GM12878 (cell line): ENCODE data around the gene ACADS. TPM values are rescaled to one million over a fixed set of nuclear protein-coding genes. Genes with fewer than 3 reads are reported as not detected.

Experiments used
- ATAC-seq: fragments of 200-7000 bp; cut with Tn5 transposase; 3 replicates; pipeline ENCODE4 v1.9.1; 2020; ENCODE audit warnings: mild to moderate bottlenecking, moderate library complexity
- BruUV-seq: library from RNA; stranded (reverse); fragments of 400-500 nt; replicated peaks from 2 replicates; lab custom pipeline; 2021; lab: Mats Ljungman, UMichigan
- CTCF ChIA-PET: fragments of 300-600 bp; sonication (Branson Sonifier 250); formaldehyde crosslinking; extraction: SDS; loops from one replicate; lab custom pipeline; 2021; ENCODE audit warnings: inconsistent platforms; lab: Yijun Ruan, JAX
- POLR2A ChIA-PET: fragments of 350-600 bp; formaldehyde crosslinking; extraction: SDS; loops from one replicate; lab custom pipeline; 2021; ENCODE audit warnings: inconsistent platforms; lab: Charles Lee
- RAD21 ChIA-PET: fragments of 300-600 bp; sonication (Branson Sonifier 250); formaldehyde crosslinking; loops from one replicate; lab custom pipeline; 2023; ENCODE audit warnings: antibody characterized with exemption; ENCODE audit not compliant: unreplicated experiment; lab: Charles Lee
- SMC1A ChIA-PET: fragments of 300-600 bp; sonication (Branson Sonifier 250); formaldehyde crosslinking; loops from one replicate; lab custom pipeline; 2023; ENCODE audit not compliant: unreplicated experiment, uncharacterized antibody; lab: Charles Lee
- DNase-seq: peaks from one replicate; pipeline ENCODE4 v3.0.0-alpha.2; 2011; ENCODE audit warnings: low read depth, low spot score
- FAIRE-seq: peaks from 3 replicates; lab custom pipeline; 2011; peaks lifted over from hg19 to GRCh38; lab: Jason Lieb, UNC
- H2AFZ ChIP-seq: 2 replicates; pipeline ENCODE4 v1.6.0; 2011; ENCODE audit warnings: low read depth, low read length, control low read depth; ENCODE audit not compliant: control insufficient read depth
- H3K27ac ChIP-seq: 2 replicates; pipeline ENCODE4 v1.5.1; 2011; ENCODE audit warnings: control low read depth; ENCODE audit not compliant: control insufficient read depth, insufficient read depth
- H3K27me3 ChIP-seq, 2 experiments: replicated peaks in 1 of 2; 2 replicates each; pipeline versions ENCODE4 v1.6.0 to v1.6.1; 2011; ENCODE audit warnings: low read length in 1 of 2; ENCODE audit not compliant: control insufficient read depth in 2 of 2, insufficient read depth in 2 of 2
- H3K36me3 ChIP-seq, 2 experiments: 2 replicates each; pipeline ENCODE4 v1.5.1; 2011; ENCODE audit warnings: low read length in 1 of 2; ENCODE audit not compliant: control insufficient read depth in 2 of 2, insufficient read depth in 2 of 2
- H3K4me1 ChIP-seq: 2 replicates; pipeline ENCODE4 v1.6.1; 2011; ENCODE audit warnings: mild to moderate bottlenecking, low read length, moderate library complexity, mixed read lengths; ENCODE audit not compliant: control insufficient read depth, insufficient read depth
- H3K4me2 ChIP-seq: 2 replicates; pipeline ENCODE4 v1.6.0; 2011; ENCODE audit warnings: control low read depth; ENCODE audit not compliant: control insufficient read depth, insufficient read depth
- H3K4me3 ChIP-seq: fragments of 200-600 bp; sonication (generic); 2 replicates; pipeline ENCODE4 v1.5.1; 2016
- H3K79me2 ChIP-seq: 2 replicates; pipeline ENCODE4 v1.6.0; 2011; ENCODE audit warnings: low read length; ENCODE audit not compliant: control insufficient read depth, insufficient read depth
- H3K9ac ChIP-seq: 2 replicates; pipeline ENCODE4 v1.8.0; 2011; ENCODE audit warnings: low read length, control low read depth, mixed read lengths; ENCODE audit not compliant: control insufficient read depth, insufficient read depth
- H3K9me3 ChIP-seq: replicated peaks from 3 replicates; pipeline ENCODE4 v1.5.1; 2011; ENCODE audit warnings: mild to moderate bottlenecking, low read length; ENCODE audit not compliant: control insufficient read depth, insufficient read depth
- H4K20me1 ChIP-seq: 2 replicates; pipeline ENCODE4 v1.6.0; 2011; ENCODE audit not compliant: control insufficient read depth, insufficient read depth
- CHD1 ChIP-seq: IDR thresholded peaks from 2 replicates; pipeline ENCODE4 v1.6.1; 2012; ENCODE audit warnings: low read depth, low read length, improper control_type of control experiment
- DPF2 ChIP-seq: fragments of 450-650 bp; IDR thresholded peaks from 2 replicates; pipeline ENCODE4 v1.6.1; 2017; ENCODE audit warnings: mild to moderate bottlenecking
- ETV6 ChIP-seq, 2 experiments: fragments of 450-650 bp in 1 of 2; IDR thresholded peaks in 1 of 2; conservative IDR thresholded peaks in 1 of 2; 2 replicates each; pipeline ENCODE4 v1.6.1; 2014; ENCODE audit warnings: antibody characterized with exemption in 1 of 2, borderline replicate concordance in 1 of 2, low read depth in 1 of 2, mild to moderate bottlenecking in 1 of 2, moderate library complexity in 1 of 2
- MTA2 ChIP-seq: fragments of 450-650 bp; IDR thresholded peaks from 2 replicates; pipeline ENCODE4 v1.6.1; 2016; ENCODE audit warnings: low read depth, mild to moderate bottlenecking, moderate library complexity
- POLR2AphosphoS2 ChIP-seq: IDR thresholded peaks from 2 replicates; pipeline ENCODE4 v1.6.1; 2011; ENCODE audit warnings: low read depth, mild to moderate bottlenecking, low read length, improper control_type of control experiment, moderate library complexity
- RAD51 ChIP-seq: fragments of 450-650 bp; IDR thresholded peaks from 2 replicates; pipeline ENCODE4 v1.6.1; 2016; ENCODE audit warnings: moderate library complexity, mild to moderate bottlenecking, inconsistent platforms
- RELB ChIP-seq: fragments of 450-650 bp; IDR thresholded peaks from 2 replicates; pipeline ENCODE4 v1.6.1; 2017; ENCODE audit warnings: low read depth, mild to moderate bottlenecking, moderate library complexity
- TCF7 ChIP-seq: IDR thresholded peaks from 2 replicates; pipeline ENCODE4 v1.6.1; 2014; ENCODE audit warnings: antibody characterized with exemption, borderline replicate concordance
- ZBED1 ChIP-seq: IDR thresholded peaks from 2 replicates; pipeline ENCODE4 v1.6.1; 2016; ENCODE audit warnings: borderline replicate concordance
- WGBS: methylation state at CpG from one replicate; pipeline ENCODE4 v1.1.6; 2016; ENCODE audit warnings: low lambda C conversion rate; ENCODE audit not compliant: insufficient replicate concordance, insufficient coverage; ENCODE audit errors: missing lambda C conversion rate; 5-methylcytosine and 5-hydroxymethylcytosine counted together
- in situ Hi-C: fragments of 300-500 bp; cut with MboI; formaldehyde crosslinking; loops from 9 replicates; pipeline ENCODE4 v1.14.3; 2018; ENCODE audit warnings: mixed read lengths
- intact Hi-C: fragments of 100-400 bp; cut with micrococcal nuclease; formaldehyde crosslinking; loops from one replicate; pipeline ENCODE4 v1.14.2; 2022; ENCODE audit not compliant: unreplicated experiment
- polyA plus RNA-seq, 11 experiments: library from polyadenylated mRNA; depleted of rRNA in 4 of 11; unstranded in 6 of 11; stranded (reverse) in 5 of 11; fragments of >200 nt; fragmentation: Nextera tagmentation in 4 of 11; fragmentation: Illumina TruSeq in 1 of 11; extraction: Ambion mirVana in 4 of 11; extraction: Trizol in 1 of 11; gene quantifications; 1 replicate in 1 of 11; 2 replicates in 10 of 11; pipeline versions ENCODE4 v1.2.1 to v1.2.3, GENCODE V29; 2011 to 2016; ENCODE audit warnings: inconsistent platforms in 2 of 11, missing spikeins in 2 of 11, low read depth in 1 of 11
- total RNA-seq, 4 experiments: library from RNA; depleted of rRNA in 3 of 4; stranded (reverse); fragments of >200 nt in 3 of 4; fragmentation: Illumina TruSeq in 1 of 4; extraction: Trizol in 1 of 4; gene quantifications; 2 replicates each; pipeline versions ENCODE4 v1.2.1 to v1.2.3, GENCODE V29; 2013 to 2021
- TF ChIP-seq, protein P1 (sequence below): IDR thresholded peaks from 2 replicates; pipeline ENCODE4 v1.6.1; 2012; ENCODE audit warnings: mild to moderate bottlenecking, low read depth, low read length
- TF ChIP-seq, protein P2 (sequence below): fragments of 450-650 bp; IDR thresholded peaks from 2 replicates; pipeline ENCODE4 v1.6.1; 2016; ENCODE audit warnings: mild to moderate bottlenecking
- TF ChIP-seq, protein P3 (sequence below): fragments of 450-650 bp; IDR thresholded peaks from 2 replicates; pipeline ENCODE4 v1.6.1; 2017; ENCODE audit warnings: mild to moderate bottlenecking

The ACADS gene
- total and polyA plus RNA-seq, 10 of the 15 experiments (the other 5 are each of a cell fraction or from before 2014, with no cell fraction given), result 0.05 to 18.1 (median 10.2) TPM

DNA sequence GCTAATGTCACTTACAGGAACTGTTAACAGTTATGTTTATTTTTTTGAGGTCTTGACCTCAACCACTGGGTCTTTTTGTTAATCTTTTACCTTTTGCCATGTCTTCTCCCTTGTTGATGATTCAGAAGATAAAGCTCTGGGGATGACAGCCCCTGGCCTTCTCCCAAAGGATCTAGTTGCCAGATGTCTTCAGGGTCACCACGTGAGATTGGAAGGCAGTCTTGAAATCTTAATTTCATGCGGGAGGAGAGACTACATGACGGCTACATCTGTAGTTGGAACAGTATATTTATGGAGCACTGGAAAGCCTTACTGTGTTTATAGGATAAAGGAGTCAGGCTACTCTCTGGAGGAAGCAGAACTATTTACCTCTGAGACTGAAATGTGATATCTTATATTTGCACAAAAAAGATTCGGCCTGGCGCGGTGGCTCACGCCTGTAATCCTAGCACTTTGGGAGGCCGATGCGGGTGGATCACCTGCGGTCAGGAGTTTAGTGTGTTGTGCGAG, 33.0 kb upstream of the ACADS start:
- Histone ChIP-seq H3K9me3 (no peaks in the 10 kb centered on the region), H3K9ac (no peak overlapping the region), H3K27ac (no peak overlapping the region), H3K27me3 (no peaks in the 10 kb centered on the region), H3K36me3 (peaks cover 20 to 36% of the 10 kb centered on the region in 2 experiments), H4K20me1 (no peaks in the 10 kb centered on the region; the same call in 1 of the 2 replicates), H3K4me3 (no peak overlapping the region), H3K4me2 (peak overlapping the region; percentile 28), H3K4me1 (peaks cover 4% of the 10 kb centered on the region; the same call in 1 of the 2 replicates), H3K79me2 (peaks cover 63% of the 10 kb centered on the region), H2AFZ (no peak overlapping the region)
- in situ Hi-C loops (no loop called here), intact Hi-C loops (no loop called here)
- no peak for TF ChIP-seq MTA2
- TF ChIP-seq RAD51, result no peak
- no peak for TF ChIP-seq TCF7
- TF ChIP-seq, protein P1, sequence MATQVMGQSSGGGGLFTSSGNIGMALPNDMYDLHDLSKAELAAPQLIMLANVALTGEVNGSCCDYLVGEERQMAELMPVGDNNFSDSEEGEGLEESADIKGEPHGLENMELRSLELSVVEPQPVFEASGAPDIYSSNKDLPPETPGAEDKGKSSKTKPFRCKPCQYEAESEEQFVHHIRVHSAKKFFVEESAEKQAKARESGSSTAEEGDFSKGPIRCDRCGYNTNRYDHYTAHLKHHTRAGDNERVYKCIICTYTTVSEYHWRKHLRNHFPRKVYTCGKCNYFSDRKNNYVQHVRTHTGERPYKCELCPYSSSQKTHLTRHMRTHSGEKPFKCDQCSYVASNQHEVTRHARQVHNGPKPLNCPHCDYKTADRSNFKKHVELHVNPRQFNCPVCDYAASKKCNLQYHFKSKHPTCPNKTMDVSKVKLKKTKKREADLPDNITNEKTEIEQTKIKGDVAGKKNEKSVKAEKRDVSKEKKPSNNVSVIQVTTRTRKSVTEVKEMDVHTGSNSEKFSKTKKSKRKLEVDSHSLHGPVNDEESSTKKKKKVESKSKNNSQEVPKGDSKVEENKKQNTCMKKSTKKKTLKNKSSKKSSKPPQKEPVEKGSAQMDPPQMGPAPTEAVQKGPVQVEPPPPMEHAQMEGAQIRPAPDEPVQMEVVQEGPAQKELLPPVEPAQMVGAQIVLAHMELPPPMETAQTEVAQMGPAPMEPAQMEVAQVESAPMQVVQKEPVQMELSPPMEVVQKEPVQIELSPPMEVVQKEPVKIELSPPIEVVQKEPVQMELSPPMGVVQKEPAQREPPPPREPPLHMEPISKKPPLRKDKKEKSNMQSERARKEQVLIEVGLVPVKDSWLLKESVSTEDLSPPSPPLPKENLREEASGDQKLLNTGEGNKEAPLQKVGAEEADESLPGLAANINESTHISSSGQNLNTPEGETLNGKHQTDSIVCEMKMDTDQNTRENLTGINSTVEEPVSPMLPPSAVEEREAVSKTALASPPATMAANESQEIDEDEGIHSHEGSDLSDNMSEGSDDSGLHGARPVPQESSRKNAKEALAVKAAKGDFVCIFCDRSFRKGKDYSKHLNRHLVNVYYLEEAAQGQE, result no peak
- no peak for TF ChIP-seq ETV6 (conservative IDR thresholded peaks at IDR 0.05 in 1 of 2, IDR thresholded peaks at IDR 0.05 in 1 of 2; ENCODE audit: borderline replicate concordance in 1 of 2, low read depth in 1 of 2)
- TF ChIP-seq POLR2AphosphoS2, result no peak
- TF ChIP-seq ZBED1, result no peak
- TF ChIP-seq, protein P2, sequence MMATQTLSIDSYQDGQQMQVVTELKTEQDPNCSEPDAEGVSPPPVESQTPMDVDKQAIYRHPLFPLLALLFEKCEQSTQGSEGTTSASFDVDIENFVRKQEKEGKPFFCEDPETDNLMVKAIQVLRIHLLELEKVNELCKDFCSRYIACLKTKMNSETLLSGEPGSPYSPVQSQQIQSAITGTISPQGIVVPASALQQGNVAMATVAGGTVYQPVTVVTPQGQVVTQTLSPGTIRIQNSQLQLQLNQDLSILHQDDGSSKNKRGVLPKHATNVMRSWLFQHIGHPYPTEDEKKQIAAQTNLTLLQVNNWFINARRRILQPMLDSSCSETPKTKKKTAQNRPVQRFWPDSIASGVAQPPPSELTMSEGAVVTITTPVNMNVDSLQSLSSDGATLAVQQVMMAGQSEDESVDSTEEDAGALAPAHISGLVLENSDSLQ, result no peak
- TF ChIP-seq CHD1, result no peak
- TF ChIP-seq, protein P3, sequence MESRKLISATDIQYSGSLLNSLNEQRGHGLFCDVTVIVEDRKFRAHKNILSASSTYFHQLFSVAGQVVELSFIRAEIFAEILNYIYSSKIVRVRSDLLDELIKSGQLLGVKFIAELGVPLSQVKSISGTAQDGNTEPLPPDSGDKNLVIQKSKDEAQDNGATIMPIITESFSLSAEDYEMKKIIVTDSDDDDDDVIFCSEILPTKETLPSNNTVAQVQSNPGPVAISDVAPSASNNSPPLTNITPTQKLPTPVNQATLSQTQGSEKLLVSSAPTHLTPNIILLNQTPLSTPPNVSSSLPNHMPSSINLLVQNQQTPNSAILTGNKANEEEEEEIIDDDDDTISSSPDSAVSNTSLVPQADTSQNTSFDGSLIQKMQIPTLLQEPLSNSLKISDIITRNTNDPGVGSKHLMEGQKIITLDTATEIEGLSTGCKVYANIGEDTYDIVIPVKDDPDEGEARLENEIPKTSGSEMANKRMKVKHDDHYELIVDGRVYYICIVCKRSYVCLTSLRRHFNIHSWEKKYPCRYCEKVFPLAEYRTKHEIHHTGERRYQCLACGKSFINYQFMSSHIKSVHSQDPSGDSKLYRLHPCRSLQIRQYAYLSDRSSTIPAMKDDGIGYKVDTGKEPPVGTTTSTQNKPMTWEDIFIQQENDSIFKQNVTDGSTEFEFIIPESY, result no peak
- TF ChIP-seq RELB, result no peak
- no peak for TF ChIP-seq DPF2
- ATAC-seq (no peak), FAIRE-seq (no peak), DNase-seq (no peak)
- POLR2A ChIA-PET, result interaction anchor here (0.8 to 2.3 kb wide), 3 partner anchors 9 to 19 kb away, joined by 3 to 7 read pairs (median 3); no protein-coding TSS in a partner anchor
- BruUV-seq, result no TSS peak
- CTCF ChIA-PET, result interaction anchor here (0.8 to 24.8 kb wide), 6 partner anchors 13 to 280 kb away, joined by 3 to 454 read pairs (median 6); partner anchors contain the start of gene CABP1
- SMC1A ChIA-PET, result interaction anchor here (0.9 to 11.7 kb wide), 6 partner anchors 16 to 279 kb away, joined by 3 to 167 read pairs (median 15); partner anchors contain the start of genes GATC and TRIAP1
- RAD21 ChIA-PET, result interaction anchor here (0.8 to 2.0 kb wide), 3 partner anchors 10 to 44 kb away, joined by 3 to 7 read pairs (median 5); no protein-coding TSS in a partner anchor
- WGBS, result 93% methylated on average over 11 of the region's 11 CpGs
